Cardiac muscle cell (in vitro differentiated cells and primary cell): ENCODE results near the gene PSMB8. TPM values are rescaled to one million over a fixed set of nuclear protein-coding genes. Genes with fewer than 3 reads are reported as not detected.

Experiments
- DNase-seq, 2 donors: peaks; one replicate each; pipeline versions ENCODE4 v3.0.0 to v3.0.0-alpha.2; 2010 to 2017; ENCODE audit warnings: low read depth in 1 of 2, low spot score in 1 of 2
- H3K27ac ChIP-seq: fragments of 200-600 bp; sonication (generic); 2 replicates; pipeline ENCODE4 v1.5.1; 2016
- H3K27me3 ChIP-seq: fragments of 200-600 bp; sonication (generic); 2 replicates; pipeline ENCODE4 v1.6.0; 2016; ENCODE audit warnings: control low read depth
- H3K36me3 ChIP-seq: fragments of 200-600 bp; sonication (generic); 2 replicates; pipeline ENCODE4 v1.5.1; 2016; ENCODE audit warnings: control low read depth
- H3K4me1 ChIP-seq: fragments of 200-600 bp; sonication (generic); 2 replicates; pipeline ENCODE4 v1.8.1; 2017; ENCODE audit warnings: low read depth, mild to moderate bottlenecking, mixed run types
- H3K4me3 ChIP-seq: fragments of 200-600 bp; sonication (generic); 2 replicates; pipeline ENCODE4 v1.5.1; 2016; ENCODE audit warnings: mild to moderate bottlenecking
- H3K9me3 ChIP-seq: fragments of 200-600 bp; sonication (generic); 2 replicates; pipeline ENCODE4 v1.5.1; 2017; ENCODE audit warnings: low read depth, mild to moderate bottlenecking, control low read depth
- CTCF ChIP-seq: IDR thresholded peaks from 2 replicates; pipeline ENCODE4 v1.5.1; 2012; ENCODE audit warnings: low read depth, mild to moderate bottlenecking, low read length
- polyA plus RNA-seq: library from polyadenylated mRNA; unstranded; fragments of >200 nt; fragmentation: Nextera tagmentation; extraction: Ambion mirVana; gene quantifications from 2 replicates; pipeline ENCODE4 v1.2.1, GENCODE V29; 2016
- total RNA-seq: library from RNA; depleted of rRNA; stranded (reverse); fragments of >200 nt; gene quantifications from 2 replicates; pipeline ENCODE4 v1.2.3, GENCODE V29; 2016

PSMB8 gene
- total and polyA plus RNA-seq, 2 experiments from 2014 or later: 0.42 to 0.66 TPM

- peak; percentile 37 for TF ChIP-seq CTCF
- H3K27ac ChIP-seq: no peak overlapping the region
- H3K4me3 ChIP-seq: no peak overlapping the region
- H3K9me3 ChIP-seq: no peaks in the 10 kb centered on the region
- H3K4me1 ChIP-seq: no peaks in the 10 kb centered on the region
- H3K36me3 ChIP-seq: no peaks in the 10 kb centered on the region
- peaks cover 14% of the 10 kb centered on the region for H3K27me3 ChIP-seq
- DNase-seq: peak; percentile 22 to 81
These were observed 17.9 kb downstream of the PSMB8 start for GRCh38 chr6:32825966-32826365.

DNA sequence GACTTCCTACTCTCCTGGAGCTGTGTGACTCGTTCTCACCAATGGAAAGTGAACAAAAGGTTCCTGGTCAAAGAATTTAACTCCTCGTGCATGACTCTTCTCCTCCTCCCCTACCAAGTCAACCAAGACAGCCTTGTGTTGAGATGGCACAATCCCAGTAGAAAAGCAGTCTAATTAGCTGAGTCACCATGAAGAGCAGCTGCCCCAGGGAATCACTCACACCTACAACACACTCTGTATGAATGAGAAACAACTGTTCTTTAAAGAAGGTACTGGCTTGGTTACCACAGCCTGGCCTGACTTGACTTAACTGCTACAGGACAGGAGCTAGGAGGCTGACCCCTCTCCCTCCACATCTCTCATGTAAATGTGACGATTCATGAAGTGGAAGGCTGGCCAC lies 24.1 kb downstream of the PSMB8 start:
- Histone ChIP-seq H3K36me3 (no peaks in the 10 kb centered on the region), H3K4me3 (no peak overlapping the region), H3K4me1 (no peaks in the 10 kb centered on the region), H3K27me3 (no peaks in the 10 kb centered on the region), H3K9me3 (no peaks in the 10 kb centered on the region), H3K27ac (no peak overlapping the region)
- DNase-seq: peak in 1 of 2 donors; percentile 56
- no peak for TF ChIP-seq CTCF

DNA sequence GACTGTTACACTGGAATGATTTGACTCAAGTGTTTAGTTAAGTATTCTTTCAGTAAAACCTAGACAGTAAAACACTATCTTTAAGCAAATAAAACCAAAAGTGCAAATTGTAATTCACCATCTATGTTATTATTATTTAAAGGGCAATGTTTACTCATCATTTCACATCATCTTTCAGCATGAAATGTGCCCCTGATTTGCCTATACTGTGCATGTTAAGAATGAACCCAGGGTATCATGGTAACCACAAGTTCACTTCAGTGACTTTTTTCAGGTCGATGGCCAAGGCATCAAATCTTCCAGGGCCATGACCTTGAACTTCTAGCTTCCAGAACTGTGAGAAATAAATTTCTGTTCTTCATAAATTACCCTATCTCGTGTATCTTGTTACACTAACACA lies 25.0 kb downstream of the PSMB8 start:
- H3K27ac ChIP-seq: no peak overlapping the region
- H3K36me3 ChIP-seq: no peaks in the 10 kb centered on the region
- no peaks in the 10 kb centered on the region for H3K9me3 ChIP-seq
- DNase-seq: no peak
- H3K4me1 ChIP-seq: no peaks in the 10 kb centered on the region
- H3K27me3 ChIP-seq: no peaks in the 10 kb centered on the region
- H3K4me3 ChIP-seq: no peak overlapping the region
- TF ChIP-seq CTCF: no peak

GRCh38 chr6:32816746-32817204 lies 27.1 kb downstream of the PSMB8 start, which contains the start of gene HLA-DOB:
HLA-DOB (minus strand) TSS chr6:32817002; CDS start chr6:32816951, 51 bp downstream.
- Histone ChIP-seq H3K27me3 (peaks cover 7% of the 10 kb centered on the region), H3K4me3 (no peak within 1 kb of the TSS), H3K4me1 (no peaks in the 10 kb centered on the region), H3K9me3 (no peaks in the 10 kb centered on the region), H3K27ac (no peak within 1 kb of the TSS), H3K36me3 (no peaks in the 10 kb centered on the region)
- no peak for TF ChIP-seq CTCF
- peak; percentile 14 to 27 for DNase-seq

- DNase-seq: no peak
- Histone ChIP-seq H3K4me3 (no peak overlapping the region), H3K27me3 (peaks cover 7% of the 10 kb centered on the region), H3K36me3 (no peaks in the 10 kb centered on the region), H3K9me3 (no peaks in the 10 kb centered on the region), H3K4me1 (no peaks in the 10 kb centered on the region), H3K27ac (no peak overlapping the region)
- no peak for TF ChIP-seq CTCF
These were observed 27.9 kb downstream of the PSMB8 start for GRCh38 chr6:32815996-32816395.
